ENCODE measurements around the gene MOSPD3.

Gene MOSPD3

GRCh38 chr7:100578246-100579183 is 33.8 kb upstream of the MOSPD3 start:
- no peak for DNase-seq (ENCODE audit: low read depth)
- H3K4me3 ChIP-seq (ENCODE audit: low read depth, low read length): no peak overlapping the region
- TF ChIP-seq MAX (IDR thresholded peaks at IDR 0.05; ENCODE audit: low read depth, low read length) (no peak), POLR2A (IDR thresholded peaks at IDR 0.05; ENCODE audit: extremely low read depth, insufficient read length) (no peak), MYC (IDR thresholded peaks at IDR 0.05; ENCODE audit: low read depth, low read length) (no peak)
- TF ChIP-seq, protein P1, sequence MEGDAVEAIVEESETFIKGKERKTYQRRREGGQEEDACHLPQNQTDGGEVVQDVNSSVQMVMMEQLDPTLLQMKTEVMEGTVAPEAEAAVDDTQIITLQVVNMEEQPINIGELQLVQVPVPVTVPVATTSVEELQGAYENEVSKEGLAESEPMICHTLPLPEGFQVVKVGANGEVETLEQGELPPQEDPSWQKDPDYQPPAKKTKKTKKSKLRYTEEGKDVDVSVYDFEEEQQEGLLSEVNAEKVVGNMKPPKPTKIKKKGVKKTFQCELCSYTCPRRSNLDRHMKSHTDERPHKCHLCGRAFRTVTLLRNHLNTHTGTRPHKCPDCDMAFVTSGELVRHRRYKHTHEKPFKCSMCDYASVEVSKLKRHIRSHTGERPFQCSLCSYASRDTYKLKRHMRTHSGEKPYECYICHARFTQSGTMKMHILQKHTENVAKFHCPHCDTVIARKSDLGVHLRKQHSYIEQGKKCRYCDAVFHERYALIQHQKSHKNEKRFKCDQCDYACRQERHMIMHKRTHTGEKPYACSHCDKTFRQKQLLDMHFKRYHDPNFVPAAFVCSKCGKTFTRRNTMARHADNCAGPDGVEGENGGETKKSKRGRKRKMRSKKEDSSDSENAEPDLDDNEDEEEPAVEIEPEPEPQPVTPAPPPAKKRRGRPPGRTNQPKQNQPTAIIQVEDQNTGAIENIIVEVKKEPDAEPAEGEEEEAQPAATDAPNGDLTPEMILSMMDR (IDR thresholded peaks at IDR 0.05; ENCODE audit: low read depth, low read length): no peak

GRCh38 chr7:100580466-100581283 is 31.7 kb upstream of the MOSPD3 start:
- no peak for TF ChIP-seq MYC (IDR thresholded peaks at IDR 0.05; ENCODE audit: low read depth, low read length)
- TF ChIP-seq, protein P1 (IDR thresholded peaks at IDR 0.05; ENCODE audit: low read depth, low read length): no peak
- no peak overlapping the region for H3K4me3 ChIP-seq (ENCODE audit: low read depth, low read length)
- DNase-seq (ENCODE audit: low read depth): no peak

DNA sequence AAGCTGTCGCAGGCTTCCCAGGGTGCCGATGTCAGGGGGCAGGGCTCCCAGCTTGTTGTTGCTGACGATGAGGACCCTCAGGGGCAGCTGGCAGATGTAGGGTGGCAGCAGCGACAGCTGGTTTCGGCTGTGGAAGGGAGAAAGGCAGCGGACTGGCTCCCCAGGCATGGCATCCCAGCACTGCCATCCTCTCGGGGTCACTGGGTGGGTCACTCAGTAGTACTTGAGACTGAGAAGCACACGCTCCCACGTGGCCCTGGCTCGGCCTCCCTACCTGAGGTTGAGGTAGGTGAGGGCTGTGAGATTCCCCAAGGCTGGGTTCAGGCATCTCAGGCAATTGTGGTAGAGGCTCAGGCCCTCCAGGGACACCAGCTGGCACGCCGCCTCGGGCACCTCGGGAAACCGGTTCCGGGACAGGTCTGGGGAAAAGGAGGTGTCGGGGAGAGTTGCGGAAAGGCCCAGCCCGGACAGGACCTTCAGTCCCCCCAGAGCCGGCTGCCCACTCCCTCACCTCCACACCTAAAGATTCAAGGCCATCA is 30.2 kb upstream of the MOSPD3 start:
- no peak for DNase-seq (ENCODE audit: low read depth)
- no peak for TF ChIP-seq MYC (IDR thresholded peaks at IDR 0.05; ENCODE audit: low read depth, low read length)
- no peak for TF ChIP-seq MAX (IDR thresholded peaks at IDR 0.05; ENCODE audit: low read depth, low read length)
- no peak for TF ChIP-seq POLR2A (IDR thresholded peaks at IDR 0.05; ENCODE audit: extremely low read depth, insufficient read length)
- TF ChIP-seq, protein P1 (IDR thresholded peaks at IDR 0.05; ENCODE audit: low read depth, low read length): no peak
- H3K4me3 ChIP-seq (ENCODE audit: low read depth, low read length): peak overlapping the region; percentile 93

- DNase-seq (ENCODE audit: low read depth): no peak
- H3K4me3 ChIP-seq (ENCODE audit: low read depth, low read length): peak overlapping the region; percentile 93
- TF ChIP-seq, protein P1 (IDR thresholded peaks at IDR 0.05; ENCODE audit: low read depth, low read length): no peak
- TF ChIP-seq POLR2A (IDR thresholded peaks at IDR 0.05; ENCODE audit: extremely low read depth, insufficient read length) (no peak), MYC (IDR thresholded peaks at IDR 0.05; ENCODE audit: low read depth, low read length) (no peak), MAX (IDR thresholded peaks at IDR 0.05; ENCODE audit: low read depth, low read length) (no peak)
Observed at GRCh38 chr7:100582650-100583049, 29.7 kb upstream of the MOSPD3 start.

DNA sequence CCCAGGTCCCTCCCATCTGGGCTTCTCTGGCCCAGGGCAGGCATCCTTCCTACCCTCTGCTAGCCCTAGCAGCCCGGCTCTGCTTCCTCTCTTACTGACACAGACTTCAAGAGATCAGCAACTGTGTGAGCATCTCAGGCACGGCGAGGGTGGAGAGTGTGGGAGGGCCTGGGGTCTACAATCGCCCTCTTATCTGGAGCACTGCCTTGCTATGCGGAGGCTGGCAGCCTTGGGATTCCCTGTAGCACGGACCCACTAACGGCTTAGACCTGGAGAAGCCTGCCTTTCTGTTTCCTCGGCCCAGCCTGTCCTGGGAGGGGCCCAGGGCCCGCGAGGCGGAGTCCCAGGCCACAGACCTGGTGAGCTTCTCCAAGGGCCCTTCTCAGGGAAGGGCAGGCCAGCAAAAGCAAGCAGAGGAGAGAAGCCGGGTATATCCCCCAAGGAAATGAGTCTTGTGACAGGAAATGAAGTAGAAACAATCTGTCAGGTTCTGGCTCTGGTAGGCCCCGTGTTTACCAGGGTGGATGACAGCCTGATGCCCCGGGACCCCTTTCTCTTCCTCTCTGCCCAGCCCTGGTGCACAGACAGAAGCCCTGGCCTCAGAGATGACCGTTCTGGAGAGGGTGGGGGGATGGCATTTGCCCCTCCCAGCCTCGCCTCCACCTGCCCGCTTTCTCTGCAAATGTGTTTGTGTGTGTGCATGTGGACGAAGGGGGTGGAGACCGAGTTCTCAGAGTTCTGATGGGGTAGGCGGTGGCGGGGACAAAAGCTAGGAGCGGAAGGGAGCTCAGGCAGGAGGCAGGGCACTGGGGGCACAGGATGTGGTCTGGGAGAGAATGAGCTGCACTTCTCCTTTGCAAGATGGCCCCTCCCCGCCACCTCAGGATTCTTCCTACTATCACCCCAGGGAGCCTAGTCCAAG is 28.9 kb upstream of the MOSPD3 start:
- H3K4me3 ChIP-seq (ENCODE audit: low read depth, low read length): peak overlapping the region; percentile 93
- peak; percentile 100 for DNase-seq (ENCODE audit: low read depth)

More for the DNA sequence above, 28.9 kb upstream of the MOSPD3 start:
- peak; percentile 82 for TF ChIP-seq MYC (IDR thresholded peaks at IDR 0.05; ENCODE audit: low read depth, low read length)
- TF ChIP-seq MAX (IDR thresholded peaks at IDR 0.05; ENCODE audit: low read depth, low read length): peak; percentile 87
- TF ChIP-seq POLR2A (IDR thresholded peaks at IDR 0.05; ENCODE audit: extremely low read depth, insufficient read length): peak; percentile 64
- TF ChIP-seq, protein P1 (IDR thresholded peaks at IDR 0.05; ENCODE audit: low read depth, low read length): no peak

All from NB4 (cell line).